NOMO-1 (cell line): ENCODE measurements around the gene FUT4.
"Not testable (repeated sequence)": the region's sequence is repeated elsewhere in the genome, so short reads cannot be mapped to it uniquely, and the experiment has no call there.

Experiments used
- DNase-seq, 2 experiments: peaks; one replicate each; lab custom pipeline; 2025; ENCODE audit not compliant: unreplicated experiment in 2 of 2; lab: John Stamatoyannopoulos, UW

The FUT4 gene

GRCh38 chr11:94563176-94563847 lies 19.6 kb downstream of the FUT4 start:
- no peak for DNase-seq

GRCh38 chr11:94563848-94564467 lies 20.2 kb downstream of the FUT4 start:
- DNase-seq: no peak

DNA sequence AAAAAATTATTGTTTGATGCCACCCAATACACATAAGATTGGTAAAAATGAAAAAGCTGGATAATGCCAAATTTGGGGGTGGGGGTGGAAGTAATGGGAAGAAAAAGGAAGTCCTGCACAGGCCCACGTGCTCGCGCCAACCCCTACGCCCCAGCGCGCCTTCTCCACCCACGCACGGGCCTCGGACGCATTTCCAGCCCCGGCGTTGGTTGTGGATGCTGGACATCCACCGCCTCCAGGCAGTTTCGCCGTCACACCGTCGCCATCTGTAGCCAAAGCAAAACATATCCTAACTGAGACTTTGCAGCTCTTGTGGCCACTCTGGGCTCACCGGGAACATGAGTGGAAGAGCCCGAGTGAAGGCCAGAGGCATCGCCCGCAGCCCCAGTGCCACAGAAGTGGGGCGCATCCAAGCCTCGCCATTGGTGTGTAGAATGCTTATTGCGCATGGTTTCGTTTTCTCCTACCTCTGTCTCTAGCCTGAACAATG lies 23.5 kb downstream of the FUT4 start, which contains the start of gene PIWIL4:
Gene PIWIL4 (plus strand): TSS at position 188 of the 490 bp plus-strand sequence. CDS start 151 bp downstream, at position 339.
- DNase-seq: no peak

DNA sequence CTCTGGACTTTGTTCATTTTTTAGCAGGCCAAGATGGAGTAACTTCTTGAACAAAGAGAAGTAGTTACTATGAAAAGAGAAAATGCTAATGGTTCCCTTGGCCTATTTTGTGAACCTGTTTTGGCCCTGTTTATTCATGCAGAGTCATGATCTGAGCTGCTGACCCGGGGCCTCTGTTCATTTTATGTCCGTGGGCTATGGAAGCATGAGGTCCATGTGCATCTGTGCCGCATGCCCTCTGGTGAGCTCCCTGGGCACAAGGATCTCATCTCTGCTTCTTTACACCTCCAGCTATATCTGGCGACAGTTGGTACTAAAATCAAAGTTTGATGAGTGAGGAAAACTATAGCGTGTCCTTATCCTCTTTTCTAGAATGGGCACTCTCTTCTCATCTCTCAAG lies 24.5 kb downstream of the FUT4 start:
- DNase-seq: no peak

GRCh38 chr11:94568717-94569116 lies 25.0 kb downstream of the FUT4 start:
- DNase-seq: no peak

DNA sequence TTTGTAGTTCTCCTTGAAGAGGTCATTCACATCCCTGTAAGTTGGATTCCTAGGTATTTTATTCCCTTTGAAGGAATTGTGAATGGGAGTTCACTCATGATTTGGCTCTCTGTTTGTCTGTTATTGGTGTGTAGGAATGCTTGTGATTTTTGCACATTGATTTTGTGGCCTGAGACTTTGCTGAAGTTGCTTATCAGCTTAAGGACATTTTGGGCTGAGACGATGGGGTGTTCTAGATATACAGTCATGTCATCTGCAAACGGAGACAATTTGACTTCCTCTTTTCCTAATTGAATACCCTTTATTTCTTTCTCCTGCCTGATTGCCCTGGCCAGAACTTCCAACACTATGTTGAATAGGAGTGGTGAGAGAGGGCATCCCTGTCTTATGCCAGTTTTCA lies 29.3 kb downstream of the FUT4 start:
- not testable (repeated sequence) for DNase-seq

GRCh38 chr11:94574193-94574961 lies 30.7 kb downstream of the FUT4 start:
- DNase-seq: peak; percentile 97 to 99

GRCh38 chr11:94576306-94576705 lies 32.6 kb downstream of the FUT4 start:
- peak in 1 of 2 experiments; percentile 39 for DNase-seq

DNA sequence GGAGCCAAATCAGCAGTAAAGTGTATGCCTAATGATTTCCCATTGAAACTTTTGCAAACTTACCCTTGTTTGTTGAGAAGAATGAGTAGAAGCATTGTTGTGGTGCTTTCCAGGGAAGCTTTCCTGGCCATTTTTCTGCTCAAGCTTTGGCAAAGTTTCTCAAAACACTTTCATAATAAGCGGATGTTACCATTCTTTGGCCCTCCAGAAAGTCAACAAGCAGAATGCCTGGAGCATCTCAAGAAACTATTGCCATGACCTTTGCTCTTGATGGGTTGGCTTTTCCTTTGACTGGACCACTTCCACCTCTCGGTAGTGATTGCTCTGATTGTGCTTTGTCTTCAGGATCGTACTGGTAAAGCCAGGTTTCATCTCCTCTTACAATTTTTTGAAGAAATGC lies 34.1 kb downstream of the FUT4 start:
- no peak for DNase-seq

DNA sequence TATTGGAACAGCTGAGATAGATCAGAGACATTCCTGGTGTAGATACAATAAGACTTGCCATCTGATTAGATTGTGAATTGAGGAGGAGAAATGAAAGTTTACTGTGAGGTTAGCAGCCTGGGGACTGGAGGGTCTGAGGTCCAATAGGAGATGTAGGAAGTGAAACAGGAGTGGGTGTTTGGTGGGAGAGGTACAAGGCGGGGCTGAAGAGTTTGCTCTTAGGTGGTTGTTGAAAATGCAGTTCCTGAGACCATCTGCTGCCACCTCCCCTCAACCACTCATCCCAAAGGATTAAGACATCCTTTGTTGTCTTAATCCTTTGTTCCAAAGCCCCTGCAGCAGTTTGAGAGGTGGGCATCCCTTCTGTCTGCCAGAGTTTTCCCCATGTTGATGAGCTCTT lies 38.2 kb downstream of the FUT4 start:
- peak; percentile 75 to 81 for DNase-seq

DNA sequence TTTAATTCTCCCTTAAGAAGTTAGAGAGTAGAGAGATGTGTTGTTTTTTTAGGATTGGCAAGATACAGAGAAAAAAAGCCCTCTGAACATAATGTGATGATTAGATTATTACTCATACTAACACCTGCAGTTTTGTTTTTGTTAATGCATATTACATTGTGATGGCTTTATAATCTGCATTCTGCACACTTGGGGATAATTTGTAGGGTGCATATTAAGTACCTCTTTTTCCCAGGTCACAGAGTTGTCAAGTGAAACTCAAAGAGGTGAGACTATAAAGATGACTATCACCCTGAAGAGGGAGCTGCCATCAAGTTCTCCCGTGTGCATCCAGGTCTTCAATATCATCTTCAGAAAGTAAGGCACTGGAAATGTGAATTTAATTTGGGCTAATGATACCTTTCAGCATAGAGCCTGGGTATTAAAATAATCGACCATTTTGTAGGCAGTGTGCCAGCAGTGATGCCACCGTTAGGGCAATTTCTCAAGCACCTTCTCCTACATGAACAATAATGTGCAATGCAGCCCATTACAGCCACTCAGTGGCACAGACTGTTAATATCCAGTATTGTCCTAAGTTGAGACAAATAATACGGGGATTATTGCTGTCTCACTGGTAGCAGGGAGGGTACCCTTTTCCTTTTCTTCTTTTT lies 39.6 kb downstream of the FUT4 start:
- peak in 1 of 2 experiments; percentile 11 for DNase-seq

DNA sequence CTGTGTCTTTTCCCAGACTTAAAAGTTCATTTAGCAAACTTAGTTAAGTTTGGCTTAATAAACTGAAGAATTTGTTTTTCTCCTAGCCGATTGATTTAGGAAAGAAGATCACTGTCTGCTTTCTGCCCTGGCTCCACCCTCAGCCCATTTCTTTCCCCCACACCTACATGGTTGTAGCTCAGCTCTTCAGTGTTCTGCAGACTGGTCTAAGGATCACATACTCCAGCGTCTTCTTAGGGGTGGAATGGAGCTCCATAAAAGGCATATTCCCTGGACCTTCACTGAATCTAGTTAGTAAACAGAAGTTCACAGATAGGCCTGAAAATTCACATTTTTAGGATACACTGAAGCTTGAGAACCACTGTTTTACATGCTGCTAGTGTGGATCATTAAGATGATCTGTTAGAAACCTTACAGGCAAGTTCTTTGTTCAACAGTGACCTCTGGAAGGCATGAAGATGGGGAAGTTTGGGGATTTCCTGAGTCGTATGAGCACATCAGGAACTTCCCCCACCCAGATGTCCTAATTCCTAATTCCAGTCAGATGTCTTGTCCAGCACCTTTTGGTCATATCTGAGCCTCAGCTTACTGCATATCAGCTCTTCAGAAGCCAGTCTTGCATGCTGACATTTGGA lies 40.3 kb downstream of the FUT4 start:
- DNase-seq: peak in 1 of 2 experiments; percentile 12

DNA sequence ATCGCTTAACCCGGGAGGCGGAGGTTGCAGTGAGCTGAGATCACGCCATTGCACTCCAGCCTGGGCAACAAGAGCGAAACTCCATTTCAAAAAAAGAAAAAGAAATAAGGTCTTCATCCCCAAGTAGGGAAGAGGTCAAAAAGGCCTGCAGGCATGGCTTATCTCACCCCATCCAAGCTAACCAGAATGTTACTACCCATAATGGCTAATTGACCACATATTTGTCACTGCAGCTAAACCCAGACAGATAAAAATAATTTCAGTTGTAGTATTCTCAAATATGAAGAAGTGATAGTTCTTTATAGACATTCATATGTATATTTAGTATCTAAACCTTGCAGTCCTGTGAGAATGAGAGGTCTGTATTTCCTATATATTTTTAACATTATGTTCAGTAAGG lies 41.3 kb downstream of the FUT4 start:
- DNase-seq: no peak

GRCh38 chr11:94585399-94585798 lies 41.7 kb downstream of the FUT4 start:
- no peak for DNase-seq

GRCh38 chr11:94586546-94586945 lies 42.8 kb downstream of the FUT4 start:
- no peak for DNase-seq

DNA sequence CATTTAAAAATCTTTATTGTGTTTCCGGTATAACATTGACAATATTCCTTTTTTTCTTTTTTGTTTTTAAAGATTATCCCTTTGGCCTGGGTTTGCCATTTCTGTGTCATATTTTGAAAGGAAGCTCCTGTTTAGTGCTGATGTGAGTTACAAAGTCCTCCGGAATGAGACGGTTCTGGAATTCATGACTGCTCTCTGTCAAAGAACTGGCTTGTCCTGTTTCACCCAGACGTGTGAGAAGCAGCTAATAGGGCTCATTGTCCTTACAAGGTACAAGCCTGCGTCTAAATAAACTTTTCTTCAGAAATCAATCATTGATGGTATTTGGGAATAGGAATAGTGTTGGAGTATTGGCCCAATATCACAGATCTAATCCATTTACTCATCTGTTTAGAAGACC lies 43.3 kb downstream of the FUT4 start:
- no peak for DNase-seq

DNA sequence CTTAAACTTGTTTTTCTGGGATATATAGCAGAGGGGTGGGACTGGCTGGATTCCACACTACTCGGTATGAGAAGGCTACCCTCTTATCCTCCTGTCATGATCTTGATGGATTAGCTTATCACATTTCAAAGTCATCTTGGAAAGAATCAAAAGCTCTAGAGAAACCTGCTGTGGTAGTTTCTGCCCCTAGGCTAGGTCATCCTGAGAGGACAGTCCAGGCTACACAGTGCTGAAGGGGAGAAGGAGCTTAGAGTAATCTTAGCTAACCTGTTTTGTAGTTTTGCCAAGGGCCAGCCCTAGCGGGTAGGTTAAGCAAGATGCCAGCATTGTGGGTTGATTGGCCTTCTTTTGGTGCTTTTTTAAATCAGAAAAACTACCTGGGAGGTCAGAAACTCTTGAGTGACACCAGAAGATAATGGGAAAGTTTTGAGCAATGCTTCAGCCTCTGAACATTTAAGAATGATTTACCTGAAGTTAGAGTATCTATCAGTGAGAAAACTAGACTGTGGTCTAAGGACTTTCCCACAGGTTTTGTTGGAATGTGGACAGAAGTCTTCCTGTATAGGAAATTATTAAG lies 44.7 kb downstream of the FUT4 start:
- no peak for DNase-seq

DNA sequence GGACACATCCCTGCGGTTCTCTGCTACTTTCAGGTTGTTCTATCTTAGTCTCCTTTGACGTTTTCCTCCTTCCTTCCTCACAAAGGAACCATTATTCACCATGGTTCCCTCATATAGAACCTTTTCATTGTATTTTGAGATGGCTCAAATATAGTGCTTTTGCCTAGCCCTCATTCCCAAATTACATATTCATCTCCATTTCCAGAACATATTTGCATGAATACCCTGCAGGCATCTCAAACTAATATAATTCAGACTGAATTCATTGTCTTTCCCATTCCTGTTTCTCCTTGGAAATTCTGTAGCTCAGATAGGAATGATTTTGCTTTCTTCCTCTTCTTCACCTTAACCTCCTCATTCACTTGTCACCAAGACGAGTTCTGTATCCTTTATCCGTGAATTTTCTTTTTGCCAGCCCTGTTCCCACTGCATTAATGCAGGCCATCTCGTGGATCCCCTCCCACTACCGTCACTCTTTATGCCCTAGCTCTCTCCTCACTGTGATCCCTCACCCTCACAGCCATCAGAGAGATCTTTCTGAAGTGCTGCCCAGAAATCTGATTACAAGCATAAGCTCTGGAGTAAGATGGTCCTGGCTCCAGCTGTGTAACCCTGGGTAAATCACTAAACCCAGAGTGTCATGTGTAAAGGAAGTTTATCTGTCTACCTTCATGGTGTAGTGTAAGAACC lies 46.8 kb downstream of the FUT4 start:
- DNase-seq: no peak

GRCh38 chr11:94593030-94593429 lies 49.3 kb downstream of the FUT4 start:
- no peak for DNase-seq

DNA sequence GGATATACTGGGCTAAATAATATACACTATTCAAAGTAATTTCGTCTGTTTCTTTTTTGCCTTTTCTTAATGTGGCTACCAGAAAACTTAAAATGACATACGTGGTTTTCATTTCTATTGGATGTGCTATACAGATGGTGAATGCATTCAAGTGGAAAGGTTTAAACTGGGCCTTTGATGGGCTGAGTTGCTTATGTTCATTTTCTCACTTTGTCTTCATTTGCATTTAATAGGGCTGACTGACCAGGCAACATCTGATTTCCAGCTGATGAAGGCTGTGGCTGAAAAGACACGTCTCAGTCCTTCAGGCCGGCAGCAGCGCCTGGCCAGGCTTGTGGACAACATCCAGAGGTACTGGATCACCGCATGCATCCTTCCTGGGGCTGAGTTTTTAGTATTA lies 51.4 kb downstream of the FUT4 start:
- DNase-seq: no peak
